ENCODE results near the gene C5orf15.
"Not testable (repeated sequence)": the region's sequence is repeated elsewhere in the genome, so short reads cannot be mapped to it uniquely, and the experiment has no call there.

C5orf15 gene

GRCh38 chr5:133995341-133995740 lies 26.9 kb upstream of the C5orf15 start:
- Histone ChIP-seq H3K4me3 (no peak overlapping the region), H3K27ac (peak overlapping the region in 2 of 21 experiments; percentile 5 to 8)

GRCh38 chr5:133994990-133995333 lies 26.5 kb upstream of the C5orf15 start:
- Histone ChIP-seq H3K4me3 (no peak overlapping the region), H3K27ac (peak overlapping the region in 2 of 21 experiments; percentile 5 to 8)

- Histone ChIP-seq H3K27ac (no peak overlapping the region), H3K4me3 (no peak overlapping the region)
These were observed 26.0 kb upstream of the C5orf15 start for GRCh38 chr5:133994297-133994989.

GRCh38 chr5:133993185-133993936 lies 24.9 kb upstream of the C5orf15 start:
- Histone ChIP-seq H3K27ac (no peak overlapping the region), H3K4me3 (no peak overlapping the region)

- no peak overlapping the region for H3K27ac ChIP-seq
- H3K4me3 ChIP-seq = no peak overlapping the region
These were observed 24.2 kb upstream of the C5orf15 start for GRCh38 chr5:133992429-133993155.

GRCh38 chr5:133991171-133991910 lies 22.9 kb upstream of the C5orf15 start:
- Histone ChIP-seq H3K27ac (no peak overlapping the region), H3K4me3 (no peak overlapping the region)

- H3K4me3 ChIP-seq = no peak overlapping the region
- H3K27ac ChIP-seq = no peak overlapping the region
These were observed 22.0 kb upstream of the C5orf15 start for GRCh38 chr5:133990396-133990795.

- no peak overlapping the region for H3K4me3 ChIP-seq
- H3K27ac ChIP-seq = no peak overlapping the region
These were observed 17.2 kb upstream of the C5orf15 start for GRCh38 chr5:133985540-133986180.

GRCh38 chr5:133983674-133984073 lies 15.2 kb upstream of the C5orf15 start:
- no peak overlapping the region for H3K27ac ChIP-seq
- H3K4me3 ChIP-seq = no peak overlapping the region

- Histone ChIP-seq H3K27ac (no peak overlapping the region), H3K4me3 (no peak overlapping the region)
These were observed 13.3 kb upstream of the C5orf15 start for GRCh38 chr5:133981714-133982113.

- Histone ChIP-seq H3K27ac (no peak overlapping the region), H3K4me3 (no peak overlapping the region)
These were observed 12.2 kb upstream of the C5orf15 start for GRCh38 chr5:133980652-133981051.

GRCh38 chr5:133978943-133979342 lies 10.5 kb upstream of the C5orf15 start:
- Histone ChIP-seq H3K4me3 (no peak overlapping the region), H3K27ac (no peak overlapping the region)

GRCh38 chr5:133977858-133978257 lies 9.4 kb upstream of the C5orf15 start:
- peak overlapping the region in 3 of 21 experiments; percentile 16 to 76 (median 25) for H3K27ac ChIP-seq
- H3K4me3 ChIP-seq = no peak overlapping the region

- peak overlapping the region in 4 of 21 experiments; percentile 16 to 76 (median 26) for H3K27ac ChIP-seq
- no peak overlapping the region for H3K4me3 ChIP-seq
These were observed 8.8 kb upstream of the C5orf15 start for GRCh38 chr5:133977161-133977787.

- not testable (repeated sequence) for H3K4me3 ChIP-seq, H3K27ac ChIP-seq
These were observed 7.1 kb upstream of the C5orf15 start for GRCh38 chr5:133975546-133975945.

GRCh38 chr5:133974142-133974541 lies 5.7 kb upstream of the C5orf15 start:
- no peak overlapping the region for H3K4me3 ChIP-seq
- no peak overlapping the region for H3K27ac ChIP-seq

GRCh38 chr5:133970325-133970909 lies 2.0 kb upstream of the C5orf15 start:
- H3K27ac ChIP-seq = peak overlapping the region in 5 of 21 experiments; percentile 19 to 96 (median 27)
- no peak overlapping the region for H3K4me3 ChIP-seq

- peak overlapping the region in 1 of 7 experiments; percentile 54 for H3K4me3 ChIP-seq
- H3K27ac ChIP-seq = peak overlapping the region in 7 of 21 experiments; percentile 19 to 97 (median 95)
These were observed 1.4 kb upstream of the C5orf15 start for GRCh38 chr5:133969654-133970324.

All from skin epidermis (tissue), 12 donors.